HepG2 (cell line): ENCODE results near the gene SLC25A45. TPM values are rescaled to one million over a fixed set of nuclear protein-coding genes. Genes with fewer than 3 reads are reported as not detected.

Experiments
- AFF4 ChIP-seq: sonication (generic); formaldehyde crosslinking; IDR thresholded peaks from 2 replicates; pipeline ENCODE4 v1.4.0; 2020; ENCODE audit warnings: missing genetic modification reagents
- DBP ChIP-seq: sonication (generic); formaldehyde crosslinking; IDR thresholded peaks from 2 replicates; pipeline ENCODE4 v1.4.0; 2020; ENCODE audit warnings: missing genetic modification reagents; ENCODE audit errors: not compliant biosample characterization
- ERF ChIP-seq: IDR thresholded peaks from 2 replicates; pipeline ENCODE4 v1.6.1; 2018; ENCODE audit warnings: missing biosample characterization, missing genetic modification reagents
- ETV5 ChIP-seq: IDR thresholded peaks from 2 replicates; pipeline ENCODE4 v1.6.1; 2018; ENCODE audit warnings: missing biosample characterization, missing genetic modification reagents, inconsistent platforms, borderline replicate concordance
- FOXA1 ChIP-seq, 2 experiments: fragments of 450-650 bp in 1 of 2; sonication (generic) in 1 of 2; formaldehyde crosslinking in 1 of 2; IDR thresholded peaks; 2 replicates each; pipeline versions ENCODE4 v1.4.0 to v1.6.1; 2016 to 2020; ENCODE audit warnings: missing genetic modification reagents in 1 of 2
- HNRNPK ChIP-seq: fragments of 200-400 bp; formaldehyde crosslinking; IDR thresholded peaks from 2 replicates; pipeline ENCODE4 v1.6.1; 2018; ENCODE audit warnings: low read length, low read depth, moderate library complexity, mild to moderate bottlenecking; ENCODE audit not compliant: poor library complexity, severe bottlenecking
- JUND ChIP-seq: sonication (generic); formaldehyde crosslinking; IDR thresholded peaks from 2 replicates; pipeline ENCODE4 v1.8.0; 2022; ENCODE audit warnings: mild to moderate bottlenecking, missing genetic modification reagents
- KDM6A ChIP-seq: IDR thresholded peaks from 2 replicates; pipeline ENCODE4 v1.6.1; 2016; ENCODE audit warnings: low read depth
- MED13 ChIP-seq: sonication (generic); formaldehyde crosslinking; IDR thresholded peaks from 2 replicates; pipeline ENCODE4 v1.5.0; 2020; ENCODE audit warnings: missing genetic modification reagents
- NFIC ChIP-seq: IDR thresholded peaks from 2 replicates; pipeline ENCODE4 v1.6.1; 2012; ENCODE audit warnings: mild to moderate bottlenecking, low read length, inconsistent platforms
- PREB ChIP-seq: sonication (generic); formaldehyde crosslinking; IDR thresholded peaks from 2 replicates; pipeline ENCODE4 v1.4.0; 2020; ENCODE audit warnings: missing genetic modification reagents
- RNF2 ChIP-seq: fragments of 450-650 bp; conservative IDR thresholded peaks from 2 replicates; pipeline ENCODE4 v1.6.1; 2016; ENCODE audit warnings: low read depth
- SIN3A ChIP-seq: IDR thresholded peaks from 2 replicates; pipeline ENCODE4 v1.6.1; 2011; ENCODE audit warnings: low read depth, mild to moderate bottlenecking, control low read depth, low read length, borderline replicate concordance
- SNAI1 ChIP-seq: sonication (generic); formaldehyde crosslinking; IDR thresholded peaks from 2 replicates; pipeline ENCODE4 v1.5.0; 2020; ENCODE audit warnings: mild to moderate bottlenecking, missing genetic modification reagents, borderline replicate concordance
- TMF1 ChIP-seq: sonication (generic); formaldehyde crosslinking; IDR thresholded peaks from 2 replicates; pipeline ENCODE4 v1.8.1; 2022; ENCODE audit warnings: low read depth, missing genetic modification reagents
- ZNF121 ChIP-seq: sonication (generic); formaldehyde crosslinking; IDR thresholded peaks from 2 replicates; pipeline ENCODE4 v1.5.0; 2020; ENCODE audit warnings: mild to moderate bottlenecking, missing genetic modification reagents
- ZNF253 ChIP-seq: sonication (generic); formaldehyde crosslinking; IDR thresholded peaks from 2 replicates; pipeline ENCODE4 v1.8.0; 2022; ENCODE audit warnings: mild to moderate bottlenecking, missing genetic modification reagents, borderline replicate concordance
- ZUFSP ChIP-seq: sonication (generic); formaldehyde crosslinking; IDR thresholded peaks from 2 replicates; pipeline ENCODE4 v1.9.0; 2021; ENCODE audit warnings: missing genetic modification reagents, mild to moderate bottlenecking, borderline replicate concordance
- polyA plus RNA-seq, 8 experiments: library from polyadenylated mRNA; depleted of rRNA in 3 of 8; stranded (reverse) in 7 of 8; unstranded in 1 of 8; fragments of >200 nt; fragmentation: Illumina TruSeq in 4 of 8; extraction: Trizol in 4 of 8; gene quantifications; 2 replicates each; pipeline versions ENCODE4 v1.2.1 to v1.2.3, GENCODE V29; 2011 to 2016; ENCODE audit warnings: low read depth in 4 of 8, missing spikeins in 1 of 8, mixed read lengths in 1 of 8; ENCODE audit not compliant: insufficient read depth in 1 of 8
- total RNA-seq, 5 experiments: library from RNA; depleted of rRNA; stranded (reverse); fragments of >200 nt; fragmentation: Illumina TruSeq; extraction: Trizol; gene quantifications; 2 replicates each; pipeline ENCODE4 v1.2.3, GENCODE V29; 2016; ENCODE audit warnings: low read depth in 1 of 5

SLC25A45 gene
- total and polyA plus RNA-seq, 2 of the 13 experiments (the other 11 are each of a cell fraction or from before 2014, with no cell fraction given) = 1.2 to 3.4 TPM

GRCh38 chr11:65382033-65382803 is at the start of gene SLC25A45 (continued):
- no peak; the same call in 1 of the 2 replicates for TF ChIP-seq AFF4 (CRISPR knock-in tag)
- TF ChIP-seq RNF2 = peak; percentile 72; the same call in 1 of the 2 replicates
- TF ChIP-seq PREB (CRISPR knock-in tag) = no peak
- peak; percentile 98 for TF ChIP-seq ETV5 (CRISPR knock-in tag)
- no peak; the same call in 1 of the 2 replicates for TF ChIP-seq TMF1 (CRISPR knock-in tag)
- TF ChIP-seq SNAI1 = peak; percentile 37; the same call in 1 of the 2 replicates
- peak; percentile 84 for TF ChIP-seq MED13 (CRISPR knock-in tag)
- peak; percentile 86 for TF ChIP-seq NFIC
- TF ChIP-seq DBP = no peak
- TF ChIP-seq ZNF253 = no peak
- peak; percentile 49; the same call in 1 of the 2 replicates for TF ChIP-seq KDM6A (CRISPR knock-in tag)
- TF ChIP-seq ZUFSP (CRISPR knock-in tag) = no peak
- peak; percentile 92 for TF ChIP-seq ERF
- TF ChIP-seq ZNF121 (CRISPR knock-in tag) = peak; percentile 97
- TF ChIP-seq HNRNPK = no peak
- no peak; the same call in 1 of the 2 replicates for TF ChIP-seq SIN3A
- TF ChIP-seq FOXA1 (IDR thresholded peaks at IDR 0.05) = no peak
- TF ChIP-seq FOXA1 (CRISPR knock-in tag; IDR thresholded peaks at IDR 0.05) = peak; percentile 35
- TF ChIP-seq JUND (CRISPR knock-in tag) = peak; percentile 90
